GM08714 (cell line): Measurements from ENCODE around the gene PRKCA.

Source experiments
- H3K4me3 ChIP-seq: fragments of 200-500 bp; sonication (Bioruptor generic); 2 replicates; pipeline ENCODE4 v1.5.1; 2014; ENCODE audit warnings: mild to moderate bottlenecking, low read length, inconsistent platforms
- ZNF274 ChIP-seq: IDR thresholded peaks from 2 replicates; pipeline ENCODE4 v1.6.1; 2012; ENCODE audit warnings: mild to moderate bottlenecking, low read depth, low read length

The PRKCA gene

GRCh38 chr17:66790501-66791061 is 488.2 kb downstream of the PRKCA start:
- H3K4me3 ChIP-seq, result no peak overlapping the region
- no peak for TF ChIP-seq ZNF274

GRCh38 chr17:66791347-66791746 is 488.9 kb downstream of the PRKCA start:
- no peak for TF ChIP-seq ZNF274
- no peak overlapping the region for H3K4me3 ChIP-seq

- no peak overlapping the region for H3K4me3 ChIP-seq
- no peak for TF ChIP-seq ZNF274
Observed at GRCh38 chr17:66793814-66794213, 491.4 kb downstream of the PRKCA start.

- no peak overlapping the region for H3K4me3 ChIP-seq
- TF ChIP-seq ZNF274, result no peak
Observed at GRCh38 chr17:66795486-66795885, 493.1 kb downstream of the PRKCA start.

GRCh38 chr17:66799849-66800537 is 497.6 kb downstream of the PRKCA start:
- TF ChIP-seq ZNF274, result no peak
- H3K4me3 ChIP-seq, result no peak overlapping the region

- H3K4me3 ChIP-seq, result no peak overlapping the region
- TF ChIP-seq ZNF274, result no peak
Observed at GRCh38 chr17:66803474-66803951, 501.1 kb downstream of the PRKCA start.

GRCh38 chr17:66805567-66805966 is 503.2 kb downstream of the PRKCA start:
- no peak overlapping the region for H3K4me3 ChIP-seq
- TF ChIP-seq ZNF274, result no peak

- TF ChIP-seq ZNF274, result no peak
- H3K4me3 ChIP-seq, result no peak overlapping the region
Observed at GRCh38 chr17:66807182-66807581, 504.8 kb downstream of the PRKCA start.

- no peak for TF ChIP-seq ZNF274
- H3K4me3 ChIP-seq, result no peak overlapping the region
Observed at GRCh38 chr17:66809408-66809807, 507.0 kb downstream of the PRKCA start.

GRCh38 chr17:66810951-66811682 is 508.7 kb downstream of the PRKCA start:
- no peak for TF ChIP-seq ZNF274
- no peak overlapping the region for H3K4me3 ChIP-seq

GRCh38 chr17:66811683-66812054 is 509.3 kb downstream of the PRKCA start:
- H3K4me3 ChIP-seq, result no peak overlapping the region

GRCh38 chr17:66812571-66812970 is 510.2 kb downstream of the PRKCA start:
- TF ChIP-seq ZNF274, result no peak

More at GRCh38 chr17:66811683-66812054, 509.3 kb downstream of the PRKCA start:
- no peak for TF ChIP-seq ZNF274

GRCh38 chr17:66813296-66813695 is 510.9 kb downstream of the PRKCA start:
- no peak overlapping the region for H3K4me3 ChIP-seq
- TF ChIP-seq ZNF274, result no peak

More at GRCh38 chr17:66812571-66812970, 510.2 kb downstream of the PRKCA start:
- H3K4me3 ChIP-seq, result no peak overlapping the region

GRCh38 chr17:66814026-66814425 is 511.6 kb downstream of the PRKCA start:
- TF ChIP-seq ZNF274, result no peak
- H3K4me3 ChIP-seq, result no peak overlapping the region

GRCh38 chr17:66814570-66814969 is 512.2 kb downstream of the PRKCA start:
- no peak for TF ChIP-seq ZNF274
- no peak overlapping the region for H3K4me3 ChIP-seq

GRCh38 chr17:66817750-66818149 is 515.3 kb downstream of the PRKCA start:
- H3K4me3 ChIP-seq, result no peak overlapping the region
- TF ChIP-seq ZNF274, result no peak
